Ishikawa (cell line): ENCODE data around the gene ATP1B1.

Experiments
- RAD21 ChIP-seq: IDR thresholded peaks from 2 replicates; pipeline ENCODE4 v1.6.1; 2012; ENCODE audit warnings: low read depth
- TEAD4 ChIP-seq: IDR thresholded peaks from 2 replicates; pipeline ENCODE4 v1.6.1; 2012
- YY1 ChIP-seq: IDR thresholded peaks from 2 replicates; pipeline ENCODE4 v1.6.1; 2012; ENCODE audit warnings: low read depth
- TF ChIP-seq, protein P1 (sequence below): IDR thresholded peaks from 2 replicates; pipeline ENCODE4 v1.6.1; 2012; ENCODE audit warnings: low read depth, mild to moderate bottlenecking

DNA sequence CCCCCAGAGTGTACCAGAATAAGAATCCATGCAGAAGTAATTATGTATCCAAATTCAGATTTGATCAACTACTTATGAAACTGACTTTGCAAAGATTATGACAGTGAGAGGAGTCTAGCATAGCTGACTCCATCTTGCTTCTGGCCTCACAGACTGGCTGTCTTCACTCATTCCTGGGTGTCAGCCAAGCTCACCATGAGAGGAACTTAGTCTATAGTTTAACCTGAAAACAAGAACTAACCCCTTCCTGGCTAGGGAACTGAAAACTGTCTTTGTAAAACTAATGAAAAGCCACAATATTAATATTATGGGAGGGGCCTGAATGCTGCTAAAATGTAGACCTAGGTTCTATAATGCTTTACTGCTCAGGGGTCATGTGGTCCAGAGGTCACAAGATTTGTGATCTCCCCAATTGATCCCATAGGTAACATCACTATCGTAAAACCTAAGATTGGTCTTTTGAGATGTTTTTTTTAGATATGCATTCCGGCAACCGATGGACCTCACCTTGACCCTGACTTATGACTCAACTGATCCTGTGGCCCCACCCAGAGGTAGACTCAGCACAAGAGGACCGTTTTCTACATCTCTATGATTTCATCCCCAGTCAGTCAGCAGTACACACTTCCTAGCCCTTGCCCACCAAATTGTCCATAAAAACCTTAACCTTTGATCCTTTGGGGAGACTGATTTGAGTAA, 55.2 kb downstream of the ATP1B1 start:
- no peak for TF ChIP-seq YY1
- TF ChIP-seq RAD21, result no peak
- TF ChIP-seq TEAD4, result no peak
- TF ChIP-seq, protein P1, sequence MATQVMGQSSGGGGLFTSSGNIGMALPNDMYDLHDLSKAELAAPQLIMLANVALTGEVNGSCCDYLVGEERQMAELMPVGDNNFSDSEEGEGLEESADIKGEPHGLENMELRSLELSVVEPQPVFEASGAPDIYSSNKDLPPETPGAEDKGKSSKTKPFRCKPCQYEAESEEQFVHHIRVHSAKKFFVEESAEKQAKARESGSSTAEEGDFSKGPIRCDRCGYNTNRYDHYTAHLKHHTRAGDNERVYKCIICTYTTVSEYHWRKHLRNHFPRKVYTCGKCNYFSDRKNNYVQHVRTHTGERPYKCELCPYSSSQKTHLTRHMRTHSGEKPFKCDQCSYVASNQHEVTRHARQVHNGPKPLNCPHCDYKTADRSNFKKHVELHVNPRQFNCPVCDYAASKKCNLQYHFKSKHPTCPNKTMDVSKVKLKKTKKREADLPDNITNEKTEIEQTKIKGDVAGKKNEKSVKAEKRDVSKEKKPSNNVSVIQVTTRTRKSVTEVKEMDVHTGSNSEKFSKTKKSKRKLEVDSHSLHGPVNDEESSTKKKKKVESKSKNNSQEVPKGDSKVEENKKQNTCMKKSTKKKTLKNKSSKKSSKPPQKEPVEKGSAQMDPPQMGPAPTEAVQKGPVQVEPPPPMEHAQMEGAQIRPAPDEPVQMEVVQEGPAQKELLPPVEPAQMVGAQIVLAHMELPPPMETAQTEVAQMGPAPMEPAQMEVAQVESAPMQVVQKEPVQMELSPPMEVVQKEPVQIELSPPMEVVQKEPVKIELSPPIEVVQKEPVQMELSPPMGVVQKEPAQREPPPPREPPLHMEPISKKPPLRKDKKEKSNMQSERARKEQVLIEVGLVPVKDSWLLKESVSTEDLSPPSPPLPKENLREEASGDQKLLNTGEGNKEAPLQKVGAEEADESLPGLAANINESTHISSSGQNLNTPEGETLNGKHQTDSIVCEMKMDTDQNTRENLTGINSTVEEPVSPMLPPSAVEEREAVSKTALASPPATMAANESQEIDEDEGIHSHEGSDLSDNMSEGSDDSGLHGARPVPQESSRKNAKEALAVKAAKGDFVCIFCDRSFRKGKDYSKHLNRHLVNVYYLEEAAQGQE, result no peak
